Natural killer cell (primary cell): ENCODE results near the gene THSD7B. TPM values are rescaled to one million over a fixed set of nuclear protein-coding genes. Genes with fewer than 3 reads are reported as not detected.

Source experiments
- ATAC-seq, 3 donors: fragments of 150-1000 bp in 2 of 3; fragments of 200-7000 bp in 1 of 3; cut with Tn5 transposase; 1 replicate in 1 of 3; 2 replicates in 2 of 3; pipeline ENCODE4 v1.10.0; 2021; ENCODE audit warnings: mild to moderate bottlenecking in 2 of 3, moderate library complexity in 2 of 3
- DNase-seq, 2 donors: peaks; one replicate each; pipeline versions ENCODE4 v3.0.0 to v3.0.0-alpha.2; 2013 to 2021; ENCODE audit warnings: mixed read lengths in 1 of 2
- H3K27ac ChIP-seq: one replicate; pipeline ENCODE4 v1.5.1; 2013; ENCODE audit warnings: mild to moderate bottlenecking, low read length
- H3K27me3 ChIP-seq: one replicate; pipeline ENCODE4 v1.6.1; 2013; ENCODE audit warnings: low read length; ENCODE audit not compliant: control insufficient read depth, insufficient read depth
- H3K36me3 ChIP-seq: one replicate; pipeline ENCODE4 v1.6.1; 2013; ENCODE audit warnings: low read length; ENCODE audit not compliant: control insufficient read depth, insufficient read depth
- H3K4me1 ChIP-seq: one replicate; pipeline ENCODE4 v1.6.1; 2013; ENCODE audit warnings: low read length; ENCODE audit not compliant: control insufficient read depth, insufficient read depth
- H3K4me3 ChIP-seq: one replicate; pipeline ENCODE4 v1.5.1; 2013; ENCODE audit warnings: low read length
- H3K9me3 ChIP-seq: one replicate; pipeline ENCODE4 v1.6.1; 2013; ENCODE audit warnings: low read length; ENCODE audit not compliant: control insufficient read depth, insufficient read depth
- H3K27ac Mint-ChIP-seq, 2 donors: one replicate each; pipeline ENCODE4 v1.8.0; 2022; ENCODE audit warnings: mild to moderate bottlenecking in 2 of 2, mixed read lengths in 2 of 2, moderate library complexity in 1 of 2
- H3K27me3 Mint-ChIP-seq, 2 donors: one replicate each; pipeline ENCODE4 v1.8.0; 2022; ENCODE audit warnings: low read depth in 2 of 2, mixed read lengths in 2 of 2
- H3K36me3 Mint-ChIP-seq: one replicate; pipeline ENCODE4 v1.8.0; 2022; ENCODE audit warnings: mixed read lengths
- H3K4me1 Mint-ChIP-seq, 2 donors: one replicate each; pipeline ENCODE4 v1.8.0; 2022; ENCODE audit warnings: mixed read lengths in 2 of 2
- H3K4me3 Mint-ChIP-seq: one replicate; pipeline ENCODE4 v1.8.0; 2022; ENCODE audit warnings: mild to moderate bottlenecking, moderate library complexity, mixed read lengths
- H3K9me3 Mint-ChIP-seq, 2 donors: one replicate each; pipeline ENCODE4 v1.8.0; 2022; ENCODE audit warnings: mixed read lengths in 2 of 2
- WGBS: methylation state at CpG from one replicate; pipeline ENCODE4 v1.1.7; 2013; ENCODE audit warnings: missing lambda C conversion rate; ENCODE audit not compliant: insufficient coverage; 5-methylcytosine and 5-hydroxymethylcytosine counted together
- intact Hi-C: fragments of 100-400 bp; cut with micrococcal nuclease; formaldehyde crosslinking; loops from one replicate; pipeline ENCODE4 v1.14.2; 2022
- total RNA-seq, 4 donors: library from RNA; stranded (reverse); fragments of 120-200 nt in 1 of 4; gene quantifications; one replicate each; pipeline versions ENCODE4 v1.2.3 to v1.2.4, GENCODE V29; 2013 to 2022
- TF ChIP-seq, protein P1 (sequence below): fragments of 200-600 bp; IDR thresholded peaks from one replicate; pipeline ENCODE4 v1.8.0; 2022; ENCODE audit warnings: antibody characterized with exemption

The THSD7B gene
- total RNA-seq, 3 donors from 2014 or later (not counting 1 experiment from before 2014, with no cell fraction given), result not detected

DNA sequence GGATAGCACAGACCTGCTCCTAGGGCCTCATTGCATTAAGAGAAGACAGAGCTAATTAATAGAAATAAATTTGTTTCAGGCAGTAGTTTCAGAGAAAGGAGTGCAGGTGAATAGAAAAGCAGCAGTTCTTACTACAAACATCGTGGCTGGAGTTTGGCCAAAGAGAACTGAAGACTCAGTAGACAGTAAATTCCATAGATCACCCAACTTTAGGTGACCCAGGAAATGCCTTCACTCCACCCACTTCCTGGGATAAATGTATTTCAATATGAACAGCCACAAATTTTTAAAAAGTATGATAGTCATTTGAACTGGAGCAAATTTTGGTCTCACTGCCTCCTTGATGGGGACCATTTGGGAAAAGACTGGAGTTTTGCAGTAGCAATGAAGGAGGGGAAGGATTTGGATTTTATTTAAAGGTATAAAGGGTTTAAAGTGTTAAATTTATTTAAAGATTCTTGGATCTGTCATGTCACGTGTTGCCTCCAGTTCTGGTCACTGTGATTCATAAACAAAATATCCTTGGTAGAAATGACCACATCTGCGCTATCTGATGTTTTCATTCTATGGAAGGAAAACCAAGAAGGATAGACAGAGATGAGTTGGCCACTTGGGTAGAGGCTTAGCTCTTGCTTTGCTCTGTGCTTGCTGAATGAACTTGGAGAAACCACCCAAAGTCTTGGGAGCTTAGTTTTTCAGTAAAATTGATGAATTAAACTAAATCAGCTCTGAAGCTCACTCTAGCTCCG is 390.2 kb downstream of the THSD7B start:
- intact Hi-C loops, result no loop called here
- H3K4me3 Mint-ChIP-seq, result no peak overlapping the region
- Histone ChIP-seq H3K4me1 (no peaks in the 10 kb centered on the region), H3K27me3 (no peaks in the 10 kb centered on the region), H3K9me3 (no peaks in the 10 kb centered on the region), H3K4me3 (no peak overlapping the region), H3K36me3 (no peaks in the 10 kb centered on the region), H3K27ac (no peak overlapping the region)
- TF ChIP-seq, protein P1, sequence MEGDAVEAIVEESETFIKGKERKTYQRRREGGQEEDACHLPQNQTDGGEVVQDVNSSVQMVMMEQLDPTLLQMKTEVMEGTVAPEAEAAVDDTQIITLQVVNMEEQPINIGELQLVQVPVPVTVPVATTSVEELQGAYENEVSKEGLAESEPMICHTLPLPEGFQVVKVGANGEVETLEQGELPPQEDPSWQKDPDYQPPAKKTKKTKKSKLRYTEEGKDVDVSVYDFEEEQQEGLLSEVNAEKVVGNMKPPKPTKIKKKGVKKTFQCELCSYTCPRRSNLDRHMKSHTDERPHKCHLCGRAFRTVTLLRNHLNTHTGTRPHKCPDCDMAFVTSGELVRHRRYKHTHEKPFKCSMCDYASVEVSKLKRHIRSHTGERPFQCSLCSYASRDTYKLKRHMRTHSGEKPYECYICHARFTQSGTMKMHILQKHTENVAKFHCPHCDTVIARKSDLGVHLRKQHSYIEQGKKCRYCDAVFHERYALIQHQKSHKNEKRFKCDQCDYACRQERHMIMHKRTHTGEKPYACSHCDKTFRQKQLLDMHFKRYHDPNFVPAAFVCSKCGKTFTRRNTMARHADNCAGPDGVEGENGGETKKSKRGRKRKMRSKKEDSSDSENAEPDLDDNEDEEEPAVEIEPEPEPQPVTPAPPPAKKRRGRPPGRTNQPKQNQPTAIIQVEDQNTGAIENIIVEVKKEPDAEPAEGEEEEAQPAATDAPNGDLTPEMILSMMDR, result no peak
- H3K4me1 Mint-ChIP-seq, result no peaks in the 10 kb centered on the region
- ATAC-seq (no peak), DNase-seq (no peak)
- no peaks in the 10 kb centered on the region for H3K27me3 Mint-ChIP-seq
- WGBS, result 82% methylated on average over 4 of the region's 4 CpGs
- no peaks in the 10 kb centered on the region for H3K36me3 Mint-ChIP-seq
- no peak overlapping the region for H3K27ac Mint-ChIP-seq
- H3K9me3 Mint-ChIP-seq, result peaks cover 2 to 3% of the 10 kb centered on the region in 2 donors

DNA sequence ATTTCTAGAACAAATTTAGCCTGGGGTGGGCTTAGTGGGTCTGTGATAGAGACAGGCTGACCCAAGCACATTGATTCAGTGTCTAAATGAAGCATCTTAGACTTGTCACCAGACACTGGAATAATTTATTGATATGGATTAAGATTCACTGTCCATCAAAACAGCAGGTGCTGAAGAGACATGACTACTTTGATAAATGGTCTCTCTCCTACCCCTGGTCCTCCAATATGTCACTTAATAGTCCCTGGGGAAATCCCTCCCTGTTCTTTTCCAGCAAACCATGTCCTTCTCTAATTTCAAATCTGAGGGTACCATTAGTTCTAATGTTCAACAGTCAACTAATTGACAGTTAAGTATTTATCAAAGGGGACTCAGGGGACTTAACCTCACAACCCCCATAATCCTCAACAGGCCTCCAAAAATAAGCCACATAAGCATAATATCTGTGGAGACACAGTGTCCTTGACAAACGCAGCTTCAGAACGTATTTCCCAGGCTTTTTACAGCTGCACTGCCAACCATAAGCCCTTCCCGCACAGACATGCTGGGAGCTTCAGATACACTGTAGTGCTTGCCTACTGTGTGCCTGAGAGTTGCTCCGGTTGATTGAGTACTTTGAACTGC is 391.0 kb downstream of the THSD7B start:
- WGBS, result 90% methylated on average over 4 of the region's 4 CpGs
- Histone ChIP-seq H3K36me3 (no peaks in the 10 kb centered on the region), H3K27me3 (no peaks in the 10 kb centered on the region), H3K4me3 (no peak overlapping the region), H3K4me1 (no peaks in the 10 kb centered on the region), H3K27ac (no peak overlapping the region), H3K9me3 (no peaks in the 10 kb centered on the region)
- DNase-seq (no peak), ATAC-seq (no peak)
- TF ChIP-seq, protein P1, result no peak
- Mint-ChIP-seq H3K4me1 (no peaks in the 10 kb centered on the region), H3K4me3 (no peak overlapping the region), H3K9me3 (peaks cover 3 to 5% of the 10 kb centered on the region in 2 donors), H3K27ac (no peak overlapping the region), H3K27me3 (no peaks in the 10 kb centered on the region), H3K36me3 (no peaks in the 10 kb centered on the region)
- intact Hi-C loops, result no loop called here

DNA sequence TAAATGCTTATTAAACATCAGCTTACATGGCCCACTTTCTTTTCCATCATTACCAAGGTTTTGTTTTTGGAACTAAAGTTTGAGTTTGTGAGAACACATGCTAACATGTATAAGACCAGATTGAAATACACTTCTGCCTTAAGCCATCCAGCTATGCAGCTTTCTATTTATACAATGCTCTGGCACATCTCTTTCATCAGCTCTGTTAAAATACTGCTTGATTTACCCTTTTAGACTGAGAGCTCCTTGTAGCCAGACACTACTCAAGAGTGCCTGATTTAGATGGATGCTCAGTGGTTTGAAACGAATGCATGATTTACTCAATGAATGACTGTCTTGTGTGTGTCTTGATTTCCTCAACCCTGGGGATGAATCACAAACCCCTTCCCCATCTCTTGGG is 392.5 kb downstream of the THSD7B start:
- H3K4me3 ChIP-seq, result no peak overlapping the region
- no peaks in the 10 kb centered on the region for H3K27me3 ChIP-seq
- Mint-ChIP-seq H3K27me3 (no peaks in the 10 kb centered on the region), H3K27ac (no peak overlapping the region), H3K36me3 (no peaks in the 10 kb centered on the region), H3K4me3 (no peak overlapping the region), H3K4me1 (no peaks in the 10 kb centered on the region), H3K9me3 (peaks cover 3 to 5% of the 10 kb centered on the region in 2 donors)
- ATAC-seq (no peak), DNase-seq (no peak)
- H3K27ac ChIP-seq, result no peak overlapping the region
- TF ChIP-seq, protein P1, result no peak
- 75% methylated on average over 1 of the region's 1 CpG for WGBS
- H3K4me1 ChIP-seq, result no peaks in the 10 kb centered on the region
- no peaks in the 10 kb centered on the region for H3K36me3 ChIP-seq
- intact Hi-C loops, result no loop called here
- no peaks in the 10 kb centered on the region for H3K9me3 ChIP-seq
